Endothelial cell of umbilical vein (primary cell): Measurements from ENCODE around the gene LDHB. TPM values are rescaled to one million over a fixed set of nuclear protein-coding genes. Genes with fewer than 3 reads are reported as not detected.

Source experiments
- BruUV-seq: library from RNA; stranded (reverse); fragments of 400-500 nt; replicated peaks from 2 replicates; lab custom pipeline; 2021; lab: Mats Ljungman, UMichigan
- CTCF ChIA-PET: fragments of 300-600, 350-600 bp; sonication (Branson Sonifier 250); formaldehyde crosslinking; loops from one replicate; lab custom pipeline; 2021; ENCODE audit warnings: antibody characterized with exemption, inconsistent platforms; lab: Charles Lee
- POLR2A ChIA-PET: fragments of 300-600, 350-600 bp; sonication (Branson Sonifier 250); formaldehyde crosslinking; loops from one replicate; lab custom pipeline; 2021; ENCODE audit warnings: antibody characterized with exemption, inconsistent platforms; lab: Charles Lee
- DNase-seq: peaks from one replicate; pipeline ENCODE4 v3.0.0-alpha.2; 2011; ENCODE audit warnings: low read depth, low spot score
- FAIRE-seq: peaks from 2 replicates; lab custom pipeline; 2011; peaks lifted over from hg19 to GRCh38; lab: Jason Lieb, UNC
- H2AFZ ChIP-seq: 2 replicates; pipeline ENCODE4 v1.6.0; 2012; ENCODE audit warnings: low read depth, low read length, control low read depth, inconsistent platforms
- H3K27ac ChIP-seq: 2 replicates; pipeline ENCODE4 v1.5.1; 2011; ENCODE audit warnings: low read depth, mild to moderate bottlenecking, control low read depth, low read length, moderate library complexity; ENCODE audit not compliant: insufficient read depth
- H3K27me3 ChIP-seq, 2 experiments: 2 replicates each; pipeline versions ENCODE4 v1.6.0 to v1.6.1; 2011; ENCODE audit warnings: low read length in 2 of 2, mixed read lengths in 1 of 2; ENCODE audit not compliant: control insufficient read depth in 2 of 2, insufficient read depth in 2 of 2
- H3K36me3 ChIP-seq, 2 experiments: 2 replicates in 1 of 2; 3 replicates in 1 of 2; pipeline ENCODE4 v1.5.1; 2011; ENCODE audit warnings: low read length in 2 of 2, mild to moderate bottlenecking in 1 of 2, moderate library complexity in 1 of 2; ENCODE audit not compliant: control insufficient read depth in 2 of 2, insufficient read depth in 2 of 2; ENCODE audit errors: extremely low read depth in 1 of 2
- H3K4me1 ChIP-seq: 3 replicates; pipeline ENCODE4 v1.5.1; 2011; ENCODE audit warnings: mild to moderate bottlenecking, low read length; ENCODE audit not compliant: control insufficient read depth, insufficient read depth; ENCODE audit errors: extremely low read depth
- H3K4me2 ChIP-seq: 2 replicates; pipeline ENCODE4 v1.6.1; 2011; ENCODE audit warnings: low read length, control low read depth, mixed read lengths; ENCODE audit not compliant: insufficient read depth
- H3K4me3 ChIP-seq, 3 experiments: fragments of 200-600 bp in 1 of 3; sonication (generic), shearing (Covaris generic) in 1 of 3; replicated peaks in 1 of 3; 2 replicates each; pipeline ENCODE4 v1.5.1; 2011 to 2016; ENCODE audit warnings: control low read depth in 3 of 3, low read length in 3 of 3, mild to moderate bottlenecking in 2 of 3, inconsistent platforms in 1 of 3, low read depth in 1 of 3, moderate library complexity in 1 of 3; ENCODE audit not compliant: insufficient read depth in 1 of 3
- H3K79me2 ChIP-seq: 2 replicates; pipeline ENCODE4 v1.6.0; 2012; ENCODE audit warnings: low read length, inconsistent platforms; ENCODE audit not compliant: control insufficient read depth, insufficient read depth
- H3K9ac ChIP-seq: replicated peaks from 2 replicates; pipeline ENCODE3; 2011; ENCODE audit warnings: low read length, control low read depth; ENCODE audit not compliant: insufficient read depth; ENCODE audit errors: extremely low read depth
- H3K9me1 ChIP-seq: replicated peaks from 3 replicates; pipeline ENCODE4 v1.6.0; 2011; ENCODE audit warnings: mild to moderate bottlenecking, low read length; ENCODE audit not compliant: control insufficient read depth, insufficient read depth; ENCODE audit errors: extremely low read depth
- H3K9me3 ChIP-seq: replicated peaks from 2 replicates; pipeline ENCODE4 v1.5.1; 2012; ENCODE audit warnings: low read length, inconsistent platforms; ENCODE audit not compliant: control insufficient read depth, insufficient read depth
- H4K20me1 ChIP-seq: replicated peaks from 2 replicates; pipeline ENCODE3; 2011; ENCODE audit warnings: mild to moderate bottlenecking, low read length; ENCODE audit not compliant: control insufficient read depth, insufficient read depth; ENCODE audit errors: extremely low read depth
- EZH2 ChIP-seq: IDR thresholded peaks from 2 replicates; pipeline ENCODE4 v1.6.1; 2012; ENCODE audit warnings: borderline replicate concordance, low read depth, mild to moderate bottlenecking, moderate library complexity, low read length, inconsistent platforms; ENCODE audit not compliant: severe bottlenecking
- FOS ChIP-seq: IDR thresholded peaks from 2 replicates; pipeline ENCODE4 v1.6.1; 2011; ENCODE audit warnings: mild to moderate bottlenecking, low read length, moderate library complexity, borderline replicate concordance; ENCODE audit not compliant: insufficient read depth
- GATA2 ChIP-seq: IDR thresholded peaks from 2 replicates; pipeline ENCODE4 v1.7.0; 2011; ENCODE audit warnings: low read depth, mild to moderate bottlenecking, moderate library complexity, mixed read lengths, low read length; ENCODE audit not compliant: insufficient read length, insufficient read depth
- JUN ChIP-seq: IDR thresholded peaks from 2 replicates; pipeline ENCODE4 v1.6.1; 2011; ENCODE audit warnings: borderline replicate concordance, low read depth; ENCODE audit not compliant: insufficient read length, insufficient read depth
- MYC ChIP-seq: IDR thresholded peaks from one replicate; pipeline ENCODE4 v1.6.1; 2011; ENCODE audit warnings: mild to moderate bottlenecking, low read depth, low read length
- POLR2AphosphoS5 ChIP-seq: IDR thresholded peaks from 2 replicates; pipeline ENCODE4 v1.6.1; 2012; ENCODE audit warnings: low read depth, mild to moderate bottlenecking, control low read depth, low read length, moderate library complexity; ENCODE audit not compliant: insufficient read depth
- dilution Hi-C: fragments of 300-500 bp; cut with MboI; formaldehyde crosslinking; loops from one replicate; pipeline ENCODE4 v1.15.0; 2019; ENCODE audit warnings: low sequenced_read_pairs; ENCODE audit not compliant: extremely low pct_ligation_motif_present
- intact Hi-C: fragments of 100-400 bp; cut with micrococcal nuclease; formaldehyde crosslinking; loops from one replicate; pipeline ENCODE4 v1.10.0; 2022
- polyA plus RNA-seq, 4 experiments: library from polyadenylated mRNA; depleted of rRNA in 3 of 4; stranded (reverse) in 3 of 4; unstranded in 1 of 4; fragments of >200 nt; gene quantifications; 2 replicates each; pipeline versions ENCODE4 v1.2.1 to v1.2.3, GENCODE V29; 2011 to 2012; ENCODE audit warnings: missing spikeins in 1 of 4
- total RNA-seq: library from RNA; stranded (reverse); gene quantifications from 2 replicates; pipeline ENCODE4 v1.2.3, GENCODE V29; 2021
- TF ChIP-seq, protein P1 (sequence below), 2 donors: IDR thresholded peaks; 1 replicate in 1 of 2; 2 replicates in 1 of 2; pipeline ENCODE4 v1.5.1; 2011; ENCODE audit warnings: low read length in 2 of 2, mild to moderate bottlenecking in 2 of 2, moderate library complexity in 2 of 2, control low read depth in 1 of 2, inconsistent platforms in 1 of 2, low read depth in 1 of 2; ENCODE audit not compliant: insufficient read depth in 1 of 2; ENCODE audit errors: extremely low read depth in 1 of 2
- TF ChIP-seq, protein P2 (sequence below): IDR thresholded peaks from 2 replicates; pipeline ENCODE4 v1.6.1; 2011; ENCODE audit not compliant: insufficient read depth, insufficient read length

Gene LDHB
- total and polyA plus RNA-seq, 2 donors (not counting 3 experiments of a cell fraction or from before 2014, with no cell fraction given): 437 to 670 TPM

DNA sequence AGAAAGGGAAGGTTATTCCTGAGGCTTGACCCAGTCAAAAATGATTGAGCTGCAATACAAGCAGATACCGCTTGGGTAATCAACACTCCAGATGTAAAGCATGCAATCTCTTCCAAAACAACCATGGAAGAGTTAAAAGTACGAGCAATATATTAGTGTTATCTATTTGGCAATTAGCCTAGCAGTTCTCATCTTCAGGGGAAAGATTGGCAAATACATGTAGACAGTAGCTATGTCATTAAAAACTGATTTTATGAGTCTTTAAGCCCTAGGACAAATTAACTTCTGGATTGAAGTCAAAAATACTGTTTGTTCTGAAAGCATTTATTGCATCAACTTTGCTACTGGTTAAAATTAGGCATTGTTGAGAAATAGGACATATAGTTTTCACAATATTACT, 43.7 kb downstream of the LDHB start:
- Histone ChIP-seq H3K36me3 (no peaks in the 10 kb centered on the region), H3K27me3 (no peaks in the 10 kb centered on the region), H2AFZ (no peak overlapping the region), H4K20me1 (no peaks in the 10 kb centered on the region), H3K9me3 (no peaks in the 10 kb centered on the region), H3K4me1 (peaks cover 22% of the 10 kb centered on the region), H3K79me2 (no peaks in the 10 kb centered on the region), H3K27ac (no peak overlapping the region), H3K9me1 (no peaks in the 10 kb centered on the region), H3K4me3 (no peak overlapping the region), H3K9ac (no peak overlapping the region), H3K4me2 (no peak overlapping the region)
- ChIA-PET POLR2A (no interaction called here), CTCF (interaction anchor here (0.8 to 1.2 kb wide), 2 partner anchors 15 to 66 kb away, joined by 4 read pairs; no protein-coding TSS in a partner anchor)
- dilution Hi-C loops (no loop called here), intact Hi-C loops (no loop called here)
- no TSS peak for BruUV-seq
- FAIRE-seq (no peak), DNase-seq (no peak)
- TF ChIP-seq, protein P1, sequence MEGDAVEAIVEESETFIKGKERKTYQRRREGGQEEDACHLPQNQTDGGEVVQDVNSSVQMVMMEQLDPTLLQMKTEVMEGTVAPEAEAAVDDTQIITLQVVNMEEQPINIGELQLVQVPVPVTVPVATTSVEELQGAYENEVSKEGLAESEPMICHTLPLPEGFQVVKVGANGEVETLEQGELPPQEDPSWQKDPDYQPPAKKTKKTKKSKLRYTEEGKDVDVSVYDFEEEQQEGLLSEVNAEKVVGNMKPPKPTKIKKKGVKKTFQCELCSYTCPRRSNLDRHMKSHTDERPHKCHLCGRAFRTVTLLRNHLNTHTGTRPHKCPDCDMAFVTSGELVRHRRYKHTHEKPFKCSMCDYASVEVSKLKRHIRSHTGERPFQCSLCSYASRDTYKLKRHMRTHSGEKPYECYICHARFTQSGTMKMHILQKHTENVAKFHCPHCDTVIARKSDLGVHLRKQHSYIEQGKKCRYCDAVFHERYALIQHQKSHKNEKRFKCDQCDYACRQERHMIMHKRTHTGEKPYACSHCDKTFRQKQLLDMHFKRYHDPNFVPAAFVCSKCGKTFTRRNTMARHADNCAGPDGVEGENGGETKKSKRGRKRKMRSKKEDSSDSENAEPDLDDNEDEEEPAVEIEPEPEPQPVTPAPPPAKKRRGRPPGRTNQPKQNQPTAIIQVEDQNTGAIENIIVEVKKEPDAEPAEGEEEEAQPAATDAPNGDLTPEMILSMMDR (IDR thresholded peaks at IDR 0.05; ENCODE audit: extremely low read depth in 1 of 2, insufficient read depth in 1 of 2, low read depth in 1 of 2, low read length in 2 of 2): peak in 1 of 2 donors; percentile 2
- no peak for TF ChIP-seq EZH2

DNA sequence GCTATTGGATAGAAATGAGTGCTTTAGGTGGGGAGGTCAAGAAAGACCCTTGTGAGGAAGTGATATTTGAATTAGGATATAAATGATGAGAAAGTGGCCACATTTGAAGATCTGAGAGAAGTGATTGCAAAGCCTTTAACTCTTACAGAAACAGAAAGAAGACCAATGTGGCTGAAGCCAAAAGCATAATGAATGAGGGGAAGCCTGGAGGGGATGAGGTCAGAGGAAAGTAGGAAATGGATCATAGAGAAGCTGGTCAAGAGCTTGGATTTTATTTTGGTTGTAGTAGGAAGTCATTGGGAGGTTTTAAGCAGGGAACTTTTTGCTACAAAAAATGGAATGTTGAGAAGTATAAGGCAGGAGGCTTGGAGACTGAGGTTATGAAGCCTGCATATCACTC, 49.4 kb downstream of the LDHB start:
- no peak overlapping the region for H3K4me3 ChIP-seq
- H3K27ac ChIP-seq: no peak overlapping the region
- H3K9ac ChIP-seq: no peak overlapping the region
- ChIA-PET CTCF (interaction anchor here (0.6 to 1.5 kb wide), 8 partner anchors 16 to 410 kb away, joined by 3 to 14 read pairs (median 3); partner anchors contain the start of gene LDHB), POLR2A (no interaction called here)
- no peaks in the 10 kb centered on the region for H3K79me2 ChIP-seq
- peak overlapping the region; percentile 11 for H2AFZ ChIP-seq
- FAIRE-seq (peak; percentile 55), DNase-seq (peak; percentile 50)
- TF ChIP-seq MYC: no peak
- TF ChIP-seq, protein P2, sequence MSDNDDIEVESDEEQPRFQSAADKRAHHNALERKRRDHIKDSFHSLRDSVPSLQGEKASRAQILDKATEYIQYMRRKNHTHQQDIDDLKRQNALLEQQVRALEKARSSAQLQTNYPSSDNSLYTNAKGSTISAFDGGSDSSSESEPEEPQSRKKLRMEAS: no peak
- no peak for TF ChIP-seq FOS
- TF ChIP-seq, protein P1 (IDR thresholded peaks at IDR 0.05; ENCODE audit: extremely low read depth in 1 of 2, insufficient read depth in 1 of 2, low read depth in 1 of 2, low read length in 2 of 2): no peak
- no peak for TF ChIP-seq GATA2
- TF ChIP-seq POLR2AphosphoS5: no peak
- TF ChIP-seq JUN: no peak
- H3K27me3 ChIP-seq: no peaks in the 10 kb centered on the region
- H4K20me1 ChIP-seq: no peaks in the 10 kb centered on the region
- dilution Hi-C loops (no loop called here), intact Hi-C loops (loop anchor here (1.0 kb wide), 1 partner anchor 72 kb away; no protein-coding TSS in a partner anchor)
- H3K9me1 ChIP-seq: no peaks in the 10 kb centered on the region
- no peaks in the 10 kb centered on the region for H3K9me3 ChIP-seq
- H3K4me1 ChIP-seq: peaks cover 3% of the 10 kb centered on the region
- H3K4me2 ChIP-seq: peak overlapping the region; percentile 12
- no peaks in the 10 kb centered on the region for H3K36me3 ChIP-seq
- BruUV-seq: no TSS peak
